Coronary artery (tissue), 2 donors: ENCODE measurements around the gene CCND2.

Experiments used
- DNase-seq: peaks from one replicate; pipeline ENCODE4 v3.0.0-alpha.2; 2017; ENCODE audit warnings: low spot score
- H3K27ac ChIP-seq, 2 donors: fragments of 200-600 bp; sonication (generic); one replicate each; pipeline ENCODE4 v1.5.1; 2016 to 2019
- H3K4me3 ChIP-seq: fragments of 200-600 bp; sonication (generic); 2 replicates; pipeline ENCODE4 v1.5.1; 2016; ENCODE audit warnings: mild to moderate bottlenecking, moderate library complexity
- TF ChIP-seq, protein P1 (sequence below): fragments of 200-600 bp; sonication (generic); IDR thresholded peaks from one replicate; pipeline ENCODE4 v1.5.1; 2019; ENCODE audit warnings: antibody characterized with exemption

The CCND2 gene

GRCh38 chr12:4244868-4245267, 28.7 kb upstream of the CCND2 start:
- TF ChIP-seq, protein P1, sequence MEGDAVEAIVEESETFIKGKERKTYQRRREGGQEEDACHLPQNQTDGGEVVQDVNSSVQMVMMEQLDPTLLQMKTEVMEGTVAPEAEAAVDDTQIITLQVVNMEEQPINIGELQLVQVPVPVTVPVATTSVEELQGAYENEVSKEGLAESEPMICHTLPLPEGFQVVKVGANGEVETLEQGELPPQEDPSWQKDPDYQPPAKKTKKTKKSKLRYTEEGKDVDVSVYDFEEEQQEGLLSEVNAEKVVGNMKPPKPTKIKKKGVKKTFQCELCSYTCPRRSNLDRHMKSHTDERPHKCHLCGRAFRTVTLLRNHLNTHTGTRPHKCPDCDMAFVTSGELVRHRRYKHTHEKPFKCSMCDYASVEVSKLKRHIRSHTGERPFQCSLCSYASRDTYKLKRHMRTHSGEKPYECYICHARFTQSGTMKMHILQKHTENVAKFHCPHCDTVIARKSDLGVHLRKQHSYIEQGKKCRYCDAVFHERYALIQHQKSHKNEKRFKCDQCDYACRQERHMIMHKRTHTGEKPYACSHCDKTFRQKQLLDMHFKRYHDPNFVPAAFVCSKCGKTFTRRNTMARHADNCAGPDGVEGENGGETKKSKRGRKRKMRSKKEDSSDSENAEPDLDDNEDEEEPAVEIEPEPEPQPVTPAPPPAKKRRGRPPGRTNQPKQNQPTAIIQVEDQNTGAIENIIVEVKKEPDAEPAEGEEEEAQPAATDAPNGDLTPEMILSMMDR: no peak
- no peak overlapping the region for H3K27ac ChIP-seq
- DNase-seq: no peak
- H3K4me3 ChIP-seq: no peak overlapping the region

GRCh38 chr12:4245446-4245845, 28.1 kb upstream of the CCND2 start:
- no peak overlapping the region for H3K27ac ChIP-seq
- no peak for DNase-seq

GRCh38 chr12:4246116-4246515, 27.4 kb upstream of the CCND2 start:
- TF ChIP-seq, protein P1: no peak
- no peak overlapping the region for H3K4me3 ChIP-seq
- no peak for DNase-seq
- no peak overlapping the region for H3K27ac ChIP-seq

More at GRCh38 chr12:4245446-4245845, 28.1 kb upstream of the CCND2 start:
- TF ChIP-seq, protein P1: no peak
- H3K4me3 ChIP-seq: no peak overlapping the region

GRCh38 chr12:4250691-4251090, 22.9 kb upstream of the CCND2 start:
- peak; percentile 62 for DNase-seq
- Histone ChIP-seq H3K27ac (no peak overlapping the region), H3K4me3 (no peak overlapping the region)
- TF ChIP-seq, protein P1: no peak

DNA sequence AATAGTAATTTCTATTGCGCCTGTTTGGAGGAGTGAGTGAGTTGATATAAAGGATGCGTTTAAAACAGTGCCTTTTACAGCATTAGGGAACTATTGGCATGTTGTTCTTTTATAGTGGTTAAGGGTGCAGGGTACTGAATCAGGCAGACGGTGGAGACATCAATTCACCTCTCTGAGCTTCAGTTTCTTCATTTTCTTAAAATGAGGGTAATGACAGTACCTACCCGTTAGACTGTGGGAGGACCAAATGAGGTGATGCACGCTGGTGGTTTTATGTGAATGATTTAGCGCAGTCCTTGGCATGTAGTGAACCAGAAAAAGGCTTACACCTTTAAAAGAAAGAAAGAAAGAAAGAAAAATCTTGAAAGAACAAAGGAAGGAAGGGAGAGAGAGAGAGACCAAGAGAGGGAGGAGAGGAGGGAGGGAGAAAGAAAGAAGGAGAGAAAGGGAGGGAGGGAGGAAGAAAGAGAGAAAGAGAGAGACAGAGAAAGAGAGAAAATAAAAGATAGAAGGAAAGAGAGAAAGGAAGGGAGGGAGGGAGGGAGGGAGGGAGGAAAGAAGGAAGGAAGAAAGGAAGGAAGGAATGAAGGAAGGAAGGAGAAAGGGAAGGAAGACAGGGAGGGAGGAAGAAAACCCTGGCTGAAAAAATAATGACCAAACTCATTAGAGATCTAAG, 22.2 kb upstream of the CCND2 start:
- Histone ChIP-seq H3K4me3 (no peak overlapping the region), H3K27ac (no peak overlapping the region)
- TF ChIP-seq, protein P1: no peak
- no peak for DNase-seq

- Histone ChIP-seq H3K4me3 (no peak overlapping the region), H3K27ac (no peak overlapping the region)
- DNase-seq: peak; percentile 29
- TF ChIP-seq, protein P1: no peak
Measured at GRCh38 chr12:4251967-4252366, 21.6 kb upstream of the CCND2 start.

DNA sequence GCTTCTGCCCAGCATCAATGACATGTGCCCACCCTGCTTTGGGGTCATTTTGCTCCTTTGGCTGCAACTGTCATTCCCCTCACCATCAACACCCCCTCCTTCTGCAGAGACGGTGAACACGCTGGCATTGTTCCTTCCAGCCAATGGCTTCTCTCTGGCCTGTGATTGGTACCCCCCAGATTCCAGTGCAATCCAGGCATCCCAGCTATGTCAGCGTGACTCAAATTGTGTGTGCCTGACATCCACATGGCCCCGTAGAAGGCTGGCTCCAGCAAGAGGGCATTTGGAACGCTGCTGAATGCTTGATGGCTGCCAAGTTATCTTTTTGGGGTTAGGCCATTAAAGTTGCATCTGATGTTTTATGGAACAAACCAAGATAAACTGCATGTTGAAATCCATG, 21.0 kb upstream of the CCND2 start:
- Histone ChIP-seq H3K27ac (no peak overlapping the region), H3K4me3 (no peak overlapping the region)
- DNase-seq: no peak
- TF ChIP-seq, protein P1: no peak
